ENCODE results near the gene FBXO41.
"Not testable (repeated sequence)": the region's sequence is repeated elsewhere in the genome, so short reads cannot be mapped to it uniquely, and the experiment has no call there.

FBXO41 gene

GRCh38 chr2:73286134-73286655 is 1.9 kb upstream of the FBXO41 start:
- DNase-seq: no peak

GRCh38 chr2:73285159-73285739 is 971 bp upstream of the FBXO41 start:
- no peak for DNase-seq

GRCh38 chr2:73283545-73284295 is 558 bp downstream of the FBXO41 start:
- DNase-seq: no peak

- DNase-seq: no peak
Observed at GRCh38 chr2:73282924-73283544, 1.2 kb downstream of the FBXO41 start.

GRCh38 chr2:73281244-73281643 is 3.0 kb downstream of the FBXO41 start:
- DNase-seq: no peak

- no peak for DNase-seq
Observed at GRCh38 chr2:73279852-73280251, 4.4 kb downstream of the FBXO41 start.

- no peak for DNase-seq
Observed at GRCh38 chr2:73272270-73272669, 12.0 kb downstream of the FBXO41 start.

GRCh38 chr2:73269686-73270465 is 14.4 kb downstream of the FBXO41 start:
- no peak for DNase-seq

GRCh38 chr2:73268830-73269685 is 15.2 kb downstream of the FBXO41 start:
- DNase-seq: peak; percentile 70

GRCh38 chr2:73268366-73268829 is 15.9 kb downstream of the FBXO41 start:
- peak; percentile 31 for DNase-seq

GRCh38 chr2:73267008-73267407 is 17.3 kb downstream of the FBXO41 start:
- no peak for DNase-seq

GRCh38 chr2:73266061-73266901 is 18.0 kb downstream of the FBXO41 start:
- no peak for DNase-seq

- DNase-seq: no peak
Observed at GRCh38 chr2:73265298-73266060, 18.8 kb downstream of the FBXO41 start.

GRCh38 chr2:73264783-73265182 is 19.5 kb downstream of the FBXO41 start:
- no peak for DNase-seq

- no peak for DNase-seq
Observed at GRCh38 chr2:73264332-73264606, 20.0 kb downstream of the FBXO41 start.

- DNase-seq: no peak
Observed at GRCh38 chr2:73263540-73264331, 20.5 kb downstream of the FBXO41 start.

- not testable (repeated sequence) for DNase-seq
Observed at GRCh38 chr2:73262691-73263429, 21.4 kb downstream of the FBXO41 start.

GRCh38 chr2:73262108-73262651 is 22.1 kb downstream of the FBXO41 start:
- DNase-seq: no peak
